GM13977 (cell line): Measurements from ENCODE around the gene RHOF.
A peak's percentile ranks its signal among the peaks of the same experiment; 100 is the strongest.

Experiments used
- DNase-seq: peaks from one replicate; pipeline ENCODE4 v3.0.0; 2012; ENCODE audit warnings: low spot score
- CTCF ChIP-seq: IDR thresholded peaks from 2 replicates; pipeline ENCODE4 v1.5.1; 2012; ENCODE audit warnings: mild to moderate bottlenecking, control low read depth; ENCODE audit not compliant: insufficient read depth; ENCODE audit errors: extremely low read depth, missing control alignments
- in situ Hi-C: fragments of 300-500 bp; cut with MboI; formaldehyde crosslinking; loops from one replicate; pipeline ENCODE4 v1.12.0; 2022; ENCODE audit warnings: low sequenced_read_pairs, low pct_unique_long_range_greater_than_20kb, mixed read lengths, inconsistent platforms; ENCODE audit not compliant: unreplicated experiment

RHOF gene

GRCh38 chr12:121779422-121779895, 14.0 kb downstream of the RHOF start:
- in situ Hi-C loops, result no loop called here
- no peak for TF ChIP-seq CTCF
- no peak for DNase-seq

GRCh38 chr12:121778567-121779421, 14.7 kb downstream of the RHOF start:
- TF ChIP-seq CTCF, result no peak
- no peak for DNase-seq

GRCh38 chr12:121776190-121777098, 17.0 kb downstream of the RHOF start:
- in situ Hi-C loops, result no loop called here
- DNase-seq, result peak; percentile 90
- TF ChIP-seq CTCF, result peak; percentile 94

More at GRCh38 chr12:121778567-121779421, 14.7 kb downstream of the RHOF start:
- in situ Hi-C loops, result no loop called here

- TF ChIP-seq CTCF, result no peak
- in situ Hi-C loops, result no loop called here
- DNase-seq, result no peak
Measured at GRCh38 chr12:121775501-121775900, 18.0 kb downstream of the RHOF start.

- no peak for DNase-seq
- in situ Hi-C loops, result no loop called here
- TF ChIP-seq CTCF, result no peak
Measured at GRCh38 chr12:121774968-121775474, 18.5 kb downstream of the RHOF start.
